ENCODE measurements around the gene TXNDC2.

- TF ChIP-seq, protein P1, sequence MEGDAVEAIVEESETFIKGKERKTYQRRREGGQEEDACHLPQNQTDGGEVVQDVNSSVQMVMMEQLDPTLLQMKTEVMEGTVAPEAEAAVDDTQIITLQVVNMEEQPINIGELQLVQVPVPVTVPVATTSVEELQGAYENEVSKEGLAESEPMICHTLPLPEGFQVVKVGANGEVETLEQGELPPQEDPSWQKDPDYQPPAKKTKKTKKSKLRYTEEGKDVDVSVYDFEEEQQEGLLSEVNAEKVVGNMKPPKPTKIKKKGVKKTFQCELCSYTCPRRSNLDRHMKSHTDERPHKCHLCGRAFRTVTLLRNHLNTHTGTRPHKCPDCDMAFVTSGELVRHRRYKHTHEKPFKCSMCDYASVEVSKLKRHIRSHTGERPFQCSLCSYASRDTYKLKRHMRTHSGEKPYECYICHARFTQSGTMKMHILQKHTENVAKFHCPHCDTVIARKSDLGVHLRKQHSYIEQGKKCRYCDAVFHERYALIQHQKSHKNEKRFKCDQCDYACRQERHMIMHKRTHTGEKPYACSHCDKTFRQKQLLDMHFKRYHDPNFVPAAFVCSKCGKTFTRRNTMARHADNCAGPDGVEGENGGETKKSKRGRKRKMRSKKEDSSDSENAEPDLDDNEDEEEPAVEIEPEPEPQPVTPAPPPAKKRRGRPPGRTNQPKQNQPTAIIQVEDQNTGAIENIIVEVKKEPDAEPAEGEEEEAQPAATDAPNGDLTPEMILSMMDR (IDR thresholded peaks at IDR 0.05), result no peak
- TF ChIP-seq ZFX (IDR thresholded peaks at IDR 0.05; ENCODE audit: borderline replicate concordance), result no peak
These were observed 30.4 kb downstream of the TXNDC2 start for GRCh38 chr18:9916077-9916639.
